Testis (tissue), 2 donors: ENCODE results near the gene PIRT.

Experiments
- POLR2A ChIP-seq: fragments of 450-650 bp; IDR thresholded peaks from one replicate; pipeline ENCODE4 v1.6.1; 2017; ENCODE audit warnings: antibody characterized with exemption, mild to moderate bottlenecking, moderate library complexity
- TF ChIP-seq, protein P1 (sequence below), 3 experiments: fragments of 450-650 bp in 2 of 3; fragments of 200-600 bp in 1 of 3; sonication (generic) in 1 of 3; IDR thresholded peaks; one replicate each; pipeline ENCODE4 v1.5.1; 2016 to 2019; ENCODE audit warnings: antibody characterized with exemption in 3 of 3, mild to moderate bottlenecking in 2 of 3, moderate library complexity in 1 of 3

DNA sequence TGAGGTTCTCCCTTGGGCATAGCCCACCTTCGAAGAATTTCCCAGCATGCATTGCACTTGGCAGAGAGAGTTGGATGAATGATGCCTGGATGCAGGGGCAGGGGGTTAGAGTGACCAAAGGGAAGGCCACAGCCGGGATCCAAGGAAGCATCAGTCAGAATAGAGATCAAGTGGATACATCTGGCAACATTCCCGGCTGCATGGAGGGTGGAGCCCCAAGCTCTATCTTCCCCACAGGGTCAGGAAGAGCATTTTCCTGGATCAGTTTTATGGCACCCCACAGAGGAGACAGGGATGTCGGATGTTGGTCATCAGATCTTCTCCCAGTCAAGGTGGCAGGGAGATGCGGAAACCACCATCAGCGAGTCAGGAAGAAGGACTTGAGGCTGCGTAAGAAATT, 13.0 kb downstream of the PIRT start:
- TF ChIP-seq, protein P1, sequence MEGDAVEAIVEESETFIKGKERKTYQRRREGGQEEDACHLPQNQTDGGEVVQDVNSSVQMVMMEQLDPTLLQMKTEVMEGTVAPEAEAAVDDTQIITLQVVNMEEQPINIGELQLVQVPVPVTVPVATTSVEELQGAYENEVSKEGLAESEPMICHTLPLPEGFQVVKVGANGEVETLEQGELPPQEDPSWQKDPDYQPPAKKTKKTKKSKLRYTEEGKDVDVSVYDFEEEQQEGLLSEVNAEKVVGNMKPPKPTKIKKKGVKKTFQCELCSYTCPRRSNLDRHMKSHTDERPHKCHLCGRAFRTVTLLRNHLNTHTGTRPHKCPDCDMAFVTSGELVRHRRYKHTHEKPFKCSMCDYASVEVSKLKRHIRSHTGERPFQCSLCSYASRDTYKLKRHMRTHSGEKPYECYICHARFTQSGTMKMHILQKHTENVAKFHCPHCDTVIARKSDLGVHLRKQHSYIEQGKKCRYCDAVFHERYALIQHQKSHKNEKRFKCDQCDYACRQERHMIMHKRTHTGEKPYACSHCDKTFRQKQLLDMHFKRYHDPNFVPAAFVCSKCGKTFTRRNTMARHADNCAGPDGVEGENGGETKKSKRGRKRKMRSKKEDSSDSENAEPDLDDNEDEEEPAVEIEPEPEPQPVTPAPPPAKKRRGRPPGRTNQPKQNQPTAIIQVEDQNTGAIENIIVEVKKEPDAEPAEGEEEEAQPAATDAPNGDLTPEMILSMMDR (IDR thresholded peaks at IDR 0.05), result no peak
- TF ChIP-seq POLR2A, result no peak
